SHP77 treated with DMSO at 0.1 percent for 48 hours (cell line): ENCODE data around the gene LUC7L2.
"Not testable (repeated sequence)": the region's sequence is repeated elsewhere in the genome, so short reads cannot be mapped to it uniquely, and the experiment has no call there.

Experiments used
- DNase-seq: peaks from one replicate; lab custom pipeline; 2025; lab: John Stamatoyannopoulos, UW

Gene LUC7L2

GRCh38 chr7:139451638-139452037 lies 91.9 kb downstream of the LUC7L2 start:
- DNase-seq, result no peak

- DNase-seq, result no peak
These were observed 93.4 kb downstream of the LUC7L2 start for GRCh38 chr7:139452958-139453672.

DNA sequence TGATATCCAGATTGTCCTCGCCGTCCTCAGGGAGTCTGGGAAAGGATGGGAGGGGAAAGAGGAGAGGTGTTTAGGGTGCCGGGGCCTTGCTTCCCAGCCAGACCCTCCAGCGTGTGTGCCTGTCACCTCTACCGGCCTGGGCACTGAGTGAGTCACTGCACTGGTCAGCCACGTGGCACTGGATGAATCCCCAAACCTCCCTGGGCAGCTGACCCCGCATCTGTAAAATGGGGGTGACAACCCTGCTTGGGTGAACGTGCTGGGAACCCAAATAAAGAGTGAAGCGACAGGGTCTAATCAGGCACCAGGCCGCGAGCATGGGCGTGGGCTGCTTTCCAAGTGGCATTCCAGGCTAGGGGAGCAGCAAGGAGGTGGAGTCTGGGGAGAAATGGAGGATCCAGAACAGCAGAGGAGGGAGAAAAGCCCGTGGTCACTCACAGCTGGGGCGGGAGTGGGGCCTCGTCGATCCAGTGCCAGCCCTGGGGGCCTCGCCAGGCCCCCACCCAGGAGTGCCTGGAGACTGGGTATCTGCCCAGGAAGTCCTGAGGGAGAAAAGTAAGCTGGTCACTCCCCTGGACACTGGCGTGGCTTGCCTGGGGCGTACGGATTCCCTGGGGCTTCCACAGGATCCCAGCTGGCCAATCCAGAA lies 94.1 kb downstream of the LUC7L2 start:
- DNase-seq, result no peak

- no peak for DNase-seq
These were observed 96.1 kb downstream of the LUC7L2 start for GRCh38 chr7:139455789-139456188.

DNA sequence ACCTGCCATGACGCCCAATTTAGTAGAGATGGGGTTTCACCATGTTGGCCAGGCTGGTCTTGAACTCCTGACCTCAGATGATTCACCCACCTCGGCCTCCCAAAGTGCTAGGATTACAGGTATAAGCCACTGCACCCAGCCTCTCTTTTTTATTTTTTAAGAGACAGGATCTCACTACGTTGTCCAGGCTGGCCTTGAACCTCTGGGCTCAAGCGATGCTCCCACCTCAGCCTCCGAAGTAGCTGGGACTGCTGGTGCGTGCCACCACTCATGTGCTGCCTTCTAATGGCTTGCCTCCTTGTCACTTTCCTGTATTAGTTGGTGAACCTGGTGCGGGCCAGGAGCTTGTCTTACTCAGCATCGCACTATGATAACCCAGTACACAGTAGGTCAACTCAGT lies 96.8 kb downstream of the LUC7L2 start:
- no peak for DNase-seq

DNA sequence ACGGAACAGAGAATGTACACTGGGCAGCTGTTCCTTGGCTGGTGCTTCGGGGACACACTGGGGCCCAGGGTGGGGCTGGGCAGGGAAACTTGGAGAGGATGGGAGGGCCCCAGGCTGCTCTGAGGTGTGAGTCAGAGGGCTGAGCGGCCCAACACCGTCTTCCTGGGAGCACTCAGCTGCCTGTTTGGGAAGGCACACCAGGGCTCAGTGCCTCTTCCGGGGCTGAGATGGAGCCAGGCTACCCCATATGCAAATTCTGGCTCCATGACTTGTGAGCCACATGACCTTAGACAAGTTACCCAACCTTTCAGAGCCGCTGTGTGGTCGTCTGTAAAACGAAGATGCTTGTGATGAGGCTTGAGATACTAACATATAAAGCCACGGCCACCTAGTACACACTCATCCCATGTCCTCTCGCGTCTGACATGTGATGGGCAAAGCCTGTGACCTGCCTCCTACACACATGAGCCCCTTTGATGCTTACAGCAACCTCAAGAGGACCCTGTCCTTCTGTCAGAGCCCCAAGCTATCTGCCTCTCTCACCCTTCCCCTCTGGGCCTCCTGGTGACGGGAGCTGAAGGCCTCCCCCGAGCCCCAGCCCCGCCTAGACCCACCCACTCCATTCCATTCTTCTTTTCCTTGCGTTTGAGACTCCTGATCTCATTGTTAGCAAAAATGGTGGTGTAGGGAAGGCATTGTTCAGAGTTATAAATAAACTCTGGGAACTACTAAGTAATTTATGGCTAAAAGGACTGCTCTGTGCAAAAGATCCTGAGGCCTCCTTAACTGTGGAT lies 97.7 kb downstream of the LUC7L2 start:
- DNase-seq, result no peak

GRCh38 chr7:139463421-139463820 lies 103.7 kb downstream of the LUC7L2 start:
- not testable (repeated sequence) for DNase-seq

GRCh38 chr7:139464511-139464910 lies 104.8 kb downstream of the LUC7L2 start:
- not testable (repeated sequence) for DNase-seq

- not testable (repeated sequence) for DNase-seq
These were observed 105.4 kb downstream of the LUC7L2 start for GRCh38 chr7:139465072-139465471.

DNA sequence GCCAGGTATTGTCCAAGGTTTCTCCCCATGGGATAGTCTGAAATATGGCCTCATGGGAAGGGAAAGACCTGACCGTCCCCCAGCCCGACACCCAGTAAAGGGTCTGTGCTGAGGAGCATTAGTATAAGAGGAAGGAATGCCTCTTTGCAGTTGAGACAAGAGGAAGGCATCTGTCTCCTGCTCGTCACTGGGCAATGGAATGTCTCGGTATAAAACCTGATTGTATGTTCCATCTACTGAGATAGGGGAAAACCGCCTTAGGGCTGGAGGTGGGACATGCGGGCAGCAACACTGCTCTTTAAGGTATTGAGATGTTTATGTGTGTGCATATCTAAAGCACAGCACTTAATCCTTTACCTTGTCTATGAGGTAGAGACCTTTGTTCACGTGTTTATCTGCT lies 108.0 kb downstream of the LUC7L2 start:
- not testable (repeated sequence) for DNase-seq

DNA sequence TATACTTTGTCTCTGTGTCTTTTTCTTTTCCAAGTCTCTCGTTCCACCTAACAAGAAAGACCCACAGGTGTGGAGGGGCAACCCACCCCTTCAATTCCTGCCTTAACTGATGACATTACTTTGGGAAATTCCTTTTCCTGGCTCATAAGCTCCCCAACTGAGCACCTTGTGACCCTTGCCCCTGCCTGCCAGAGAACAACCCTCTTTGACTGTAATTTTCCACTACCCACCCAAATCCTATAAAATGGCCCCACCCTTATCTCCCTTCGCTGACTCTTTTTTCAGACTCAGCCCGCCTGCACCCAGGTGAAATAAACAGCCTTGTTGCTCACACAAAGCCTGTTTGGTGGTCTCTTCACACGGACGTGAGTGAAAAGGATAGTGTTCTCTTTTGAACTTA lies 108.6 kb downstream of the LUC7L2 start:
- DNase-seq, result not testable (repeated sequence)

GRCh38 chr7:139471740-139472353 lies 112.2 kb downstream of the LUC7L2 start:
- no peak for DNase-seq
